ENCODE results near the gene OR5B21.

Gene OR5B21

GRCh38 chr11:58508005-58508404 lies at the start of gene OR5B21:
TSS of gene OR5B21 (minus strand) at chr11:58508105. CDS start at chr11:58508105, 0 bp downstream.
- DNase-seq: no peak

- DNase-seq: no peak
Observed at GRCh38 chr11:58549644-58550043, 41.7 kb upstream of the OR5B21 start.

- no peak for DNase-seq
Observed at GRCh38 chr11:58546841-58547240, 38.9 kb upstream of the OR5B21 start.

- no peak for DNase-seq
Observed at GRCh38 chr11:58531865-58532341, 24.0 kb upstream of the OR5B21 start.

- DNase-seq: no peak
Observed at GRCh38 chr11:58530236-58530635, 22.3 kb upstream of the OR5B21 start.

- no peak for DNase-seq
Observed at GRCh38 chr11:58527429-58527828, 19.5 kb upstream of the OR5B21 start.

GRCh38 chr11:58526721-58527120 lies 18.8 kb upstream of the OR5B21 start:
- DNase-seq: no peak

GRCh38 chr11:58525037-58525614 lies 17.2 kb upstream of the OR5B21 start:
- DNase-seq: no peak

- DNase-seq: no peak
Observed at GRCh38 chr11:58524232-58525036, 16.5 kb upstream of the OR5B21 start.

- DNase-seq: peak; percentile 25
Observed at GRCh38 chr11:58513747-58514367, 6.0 kb upstream of the OR5B21 start.

GRCh38 chr11:58511636-58512035 lies 3.7 kb upstream of the OR5B21 start:
- DNase-seq: no peak

GRCh38 chr11:58509748-58510147 lies 1.8 kb upstream of the OR5B21 start:
- DNase-seq: no peak

- no peak for DNase-seq
Observed at GRCh38 chr11:58508814-58509213, 909 bp upstream of the OR5B21 start.

- DNase-seq: no peak
Observed at GRCh38 chr11:58507355-58507754, 550 bp downstream of the OR5B21 start.

- no peak for DNase-seq
Observed at GRCh38 chr11:58506935-58507334, 970 bp downstream of the OR5B21 start.

GRCh38 chr11:58505849-58506248 lies 2.1 kb downstream of the OR5B21 start:
- DNase-seq: no peak

- no peak for DNase-seq
Observed at GRCh38 chr11:58504232-58504631, 3.7 kb downstream of the OR5B21 start.

- no peak for DNase-seq
Observed at GRCh38 chr11:58503361-58503856, 4.5 kb downstream of the OR5B21 start.

- DNase-seq: no peak
Observed at GRCh38 chr11:58502004-58502403, 5.9 kb downstream of the OR5B21 start.

- DNase-seq: no peak
Observed at GRCh38 chr11:58498464-58498863, 9.4 kb downstream of the OR5B21 start.

GRCh38 chr11:58497951-58498350 lies 10.0 kb downstream of the OR5B21 start:
- no peak for DNase-seq

GRCh38 chr11:58495906-58496305 lies 12.0 kb downstream of the OR5B21 start:
- DNase-seq: no peak

- no peak for DNase-seq
Observed at GRCh38 chr11:58494101-58494500, 13.8 kb downstream of the OR5B21 start.

- DNase-seq: no peak
Observed at GRCh38 chr11:58493676-58494075, 14.2 kb downstream of the OR5B21 start.
